ENCODE measurements around the gene APAF1. TPM values are rescaled to one million over a fixed set of nuclear protein-coding genes. Genes with fewer than 3 reads are reported as not detected.

The APAF1 gene
- polyA plus RNA-seq, 3 donors: 32.4 to 40.5 (median 32.6) TPM

- no peak for DNase-seq (ENCODE audit: extremely low read depth in 1 of 11, low read depth in 9 of 11, low spot score in 4 of 11)
These were observed 138.3 kb downstream of the APAF1 start for GRCh38 chr12:98783420-98783819.

Other genes starting within 250 kb of the APAF1 start
- 100 to 1,000 TPM; 178 to 232 (median 206) TPM for gene TMPO, start 129.7 kb upstream of the APAF1 start, polyA plus RNA-seq (ENCODE audit: insufficient read length in 3 of 3)
- gene SLC25A3, start 51.6 kb upstream of the APAF1 start, polyA plus RNA-seq (ENCODE audit: insufficient read length in 3 of 3): 100 to 1,000 TPM; 575 to 775 (median 658) TPM
- gene IKBIP, start 502 bp upstream of the APAF1 start, polyA plus RNA-seq (ENCODE audit: insufficient read length in 3 of 3): 10 to 100 TPM; 20.6 to 31.5 (median 26.1) TPM

Measured in renal cortex interstitium (tissue), 11 donors.